Activated CD4-positive, alpha-beta T cell treated with anti-CD3 and anti-CD28 coated beads, Interleukin-2, amount 50 U/mL, for 16 hours (primary cell): ENCODE measurements around the gene ATP23.

Source experiments
- DNase-seq: peaks from one replicate; pipeline ENCODE4 v3.0.0-alpha.2; 2020

Gene ATP23

GRCh38 chr12:57984629-57985151 is 43.3 kb downstream of the ATP23 start:
- DNase-seq: no peak

- no peak for DNase-seq
These were observed 44.3 kb downstream of the ATP23 start for GRCh38 chr12:57985685-57986084.

GRCh38 chr12:57989838-57990237 is 48.5 kb downstream of the ATP23 start:
- no peak for DNase-seq

GRCh38 chr12:57990241-57990883 is 49.0 kb downstream of the ATP23 start:
- no peak for DNase-seq

- DNase-seq: no peak
These were observed 50.6 kb downstream of the ATP23 start for GRCh38 chr12:57992001-57992400.

- DNase-seq: no peak
These were observed 51.7 kb downstream of the ATP23 start for GRCh38 chr12:57993030-57993429.

GRCh38 chr12:57993834-57994233 is 52.5 kb downstream of the ATP23 start:
- DNase-seq: no peak

- no peak for DNase-seq
These were observed 55.2 kb downstream of the ATP23 start for GRCh38 chr12:57996520-57996919.

- no peak for DNase-seq
These were observed 56.9 kb downstream of the ATP23 start for GRCh38 chr12:57998251-57998650.

GRCh38 chr12:58000499-58000898 is 59.1 kb downstream of the ATP23 start:
- DNase-seq: no peak

- no peak for DNase-seq
These were observed 66.5 kb downstream of the ATP23 start for GRCh38 chr12:58007875-58008274.

- DNase-seq: no peak
These were observed 67.3 kb downstream of the ATP23 start for GRCh38 chr12:58008634-58009033.
